Dedifferentiated amniotic fluid mesenchymal stem cell (primary cell): ENCODE measurements around the gene MYBPC2.
A peak's percentile ranks its signal among the peaks of the same experiment; 100 is the strongest.
"Not testable (repeated sequence)": the region's sequence is repeated elsewhere in the genome, so short reads cannot be mapped to it uniquely, and the experiment has no call there.

Source experiments
- DNase-seq: peaks from one replicate; pipeline ENCODE4 v3.0.0-alpha.2; 2016; ENCODE audit errors: extremely low spot score

Gene MYBPC2

GRCh38 chr19:50432221-50433028 is at the start of gene MYBPC2:
MYBPC2 (plus strand) TSS chr19:50432892; CDS start chr19:50432954, 62 bp downstream.
- no peak for DNase-seq

GRCh38 chr19:50383001-50383851 is 49.5 kb upstream of the MYBPC2 start:
- no peak for DNase-seq

GRCh38 chr19:50383852-50384684 is 48.6 kb upstream of the MYBPC2 start, which contains the start of gene POLD1:
POLD1 (plus strand) TSS chr19:50384347; CDS start chr19:50398852, 14,505 bp downstream.
- peak; percentile 91 for DNase-seq

- DNase-seq, result no peak
Measured at GRCh38 chr19:50384685-50385535, 47.8 kb upstream of the MYBPC2 start.

- no peak for DNase-seq
Measured at GRCh38 chr19:50387176-50387867, 45.4 kb upstream of the MYBPC2 start.

- no peak for DNase-seq
Measured at GRCh38 chr19:50387868-50388245, 44.8 kb upstream of the MYBPC2 start.

- not testable (repeated sequence) for DNase-seq
Measured at GRCh38 chr19:50390295-50390694, 42.4 kb upstream of the MYBPC2 start.

- not testable (repeated sequence) for DNase-seq
Measured at GRCh38 chr19:50390952-50391351, 41.7 kb upstream of the MYBPC2 start.

- no peak for DNase-seq
Measured at GRCh38 chr19:50392759-50393158, 39.9 kb upstream of the MYBPC2 start.

GRCh38 chr19:50393589-50393988 is 39.1 kb upstream of the MYBPC2 start:
- no peak for DNase-seq

GRCh38 chr19:50394017-50394416 is 38.7 kb upstream of the MYBPC2 start:
- DNase-seq, result no peak

- DNase-seq, result no peak
Measured at GRCh38 chr19:50398675-50399367, 33.9 kb upstream of the MYBPC2 start.

- DNase-seq, result no peak
Measured at GRCh38 chr19:50399368-50399745, 33.3 kb upstream of the MYBPC2 start.

GRCh38 chr19:50401605-50402450 is 30.9 kb upstream of the MYBPC2 start:
- peak; percentile 9 for DNase-seq

- no peak for DNase-seq
Measured at GRCh38 chr19:50402544-50403301, 30.0 kb upstream of the MYBPC2 start.

- DNase-seq, result no peak
Measured at GRCh38 chr19:50406156-50406820, 26.4 kb upstream of the MYBPC2 start.

GRCh38 chr19:50406829-50407228 is 25.9 kb upstream of the MYBPC2 start:
- no peak for DNase-seq
